HEK293 (cell line): ENCODE measurements around the gene SPINT2.

Experiments
- CTCF ChIA-PET: fragments of 350-600 bp; formaldehyde crosslinking; extraction: SDS; loops from one replicate; lab custom pipeline; 2021; ENCODE audit warnings: antibody characterized with exemption; lab: Yijun Ruan, JAX
- POLR2A ChIA-PET: fragments of 300-600 bp; formaldehyde crosslinking; extraction: SDS; loops from one replicate; lab custom pipeline; 2020; ENCODE audit warnings: antibody characterized with exemption, inconsistent platforms; lab: Yijun Ruan, JAX
- H3K27ac ChIP-seq: fragments of 200-500 bp; sonication (Bioruptor generic); 2 replicates; pipeline ENCODE4 v1.5.1; 2014; ENCODE audit warnings: low read depth, low read length, control low read depth, inconsistent platforms; ENCODE audit errors: extremely low read depth
- H3K36me3 ChIP-seq, 2 experiments: fragments of 200-500 bp in 1 of 2; sonication (Bioruptor generic) in 1 of 2; 1 replicate in 1 of 2; 2 replicates in 1 of 2; pipeline ENCODE4 v1.5.1; 2014 to 2017; ENCODE audit warnings: inconsistent platforms in 2 of 2, low read length in 2 of 2; ENCODE audit not compliant: control insufficient read depth in 2 of 2, insufficient read depth in 1 of 2
- H3K4me1 ChIP-seq: fragments of 200-500 bp; sonication (Bioruptor generic); 2 replicates; pipeline ENCODE4 v1.5.1; 2014; ENCODE audit warnings: mild to moderate bottlenecking, low read length, inconsistent platforms; ENCODE audit not compliant: control insufficient read depth, insufficient read depth
- H3K4me3 ChIP-seq: 2 replicates; pipeline ENCODE4 v1.5.1; 2011; ENCODE audit warnings: low read depth, mild to moderate bottlenecking, control low read depth, low read length, moderate library complexity
- H3K9me3 ChIP-seq: fragments of 200-500 bp; sonication (Bioruptor generic); 2 replicates; pipeline ENCODE4 v1.5.1; 2014; ENCODE audit warnings: low read depth, low read length, inconsistent platforms; ENCODE audit not compliant: control insufficient read depth, insufficient read depth
- KLF17 ChIP-seq: fragments of 450-650 bp; formaldehyde crosslinking; IDR thresholded peaks from 2 replicates; pipeline ENCODE4 v1.5.1; 2016; ENCODE audit warnings: missing biosample characterization, missing genetic modification characterization
- MYNN ChIP-seq: fragments of 450-650 bp; formaldehyde crosslinking; IDR thresholded peaks from 2 replicates; pipeline ENCODE4 v1.5.1; 2016; ENCODE audit warnings: missing biosample characterization, missing genetic modification characterization, borderline replicate concordance
- MZF1 ChIP-seq: fragments of 450-650 bp; formaldehyde crosslinking; IDR thresholded peaks from 2 replicates; pipeline ENCODE4 v1.5.1; 2017; ENCODE audit warnings: missing biosample characterization, missing genetic modification characterization, borderline replicate concordance
- YY2 ChIP-seq: fragments of 450-650 bp; formaldehyde crosslinking; IDR thresholded peaks from 2 replicates; pipeline ENCODE4 v1.5.1; 2016; ENCODE audit warnings: missing biosample characterization, missing genetic modification characterization
- ZBTB17 ChIP-seq: fragments of 450-650 bp; formaldehyde crosslinking; IDR thresholded peaks from 2 replicates; pipeline ENCODE4 v1.5.1; 2016; ENCODE audit warnings: missing biosample characterization, missing genetic modification characterization
- ZBTB48 ChIP-seq: fragments of 450-650 bp; formaldehyde crosslinking; IDR thresholded peaks from 2 replicates; pipeline ENCODE4 v1.5.1; 2016; ENCODE audit warnings: missing biosample characterization, missing genetic modification characterization
- ZBTB7A ChIP-seq: fragments of 450-650 bp; formaldehyde crosslinking; IDR thresholded peaks from 2 replicates; pipeline ENCODE4 v1.5.1; 2016; ENCODE audit warnings: low read depth, missing biosample characterization, missing genetic modification characterization
- ZFP3 ChIP-seq: fragments of 450-650 bp; formaldehyde crosslinking; IDR thresholded peaks from 2 replicates; pipeline ENCODE4 v1.5.1; 2016; ENCODE audit warnings: low read depth, missing biosample characterization, missing genetic modification characterization
- ZFP37 ChIP-seq: fragments of 450-650 bp; formaldehyde crosslinking; IDR thresholded peaks from 2 replicates; pipeline ENCODE4 v1.5.1; 2016; ENCODE audit warnings: missing biosample characterization, missing genetic modification characterization
- ZIC2 ChIP-seq: fragments of 450-650 bp; formaldehyde crosslinking; IDR thresholded peaks from 2 replicates; pipeline ENCODE4 v1.5.1; 2016; ENCODE audit warnings: missing biosample characterization, missing genetic modification characterization
- ZNF10 ChIP-seq: fragments of 450-650 bp; formaldehyde crosslinking; IDR thresholded peaks from 2 replicates; pipeline ENCODE4 v1.5.1; 2017; ENCODE audit warnings: missing biosample characterization, missing genetic modification characterization
- ZNF202 ChIP-seq: fragments of 450-650 bp; formaldehyde crosslinking; IDR thresholded peaks from 2 replicates; pipeline ENCODE4 v1.5.1; 2016; ENCODE audit warnings: missing biosample characterization, missing genetic modification characterization, borderline replicate concordance
- ZNF239 ChIP-seq: fragments of 450-650 bp; formaldehyde crosslinking; IDR thresholded peaks from 2 replicates; pipeline ENCODE4 v1.5.1; 2016; ENCODE audit warnings: missing biosample characterization, missing genetic modification characterization
- ZNF266 ChIP-seq: fragments of 450-650 bp; formaldehyde crosslinking; IDR thresholded peaks from 2 replicates; pipeline ENCODE4 v1.5.1; 2016; ENCODE audit warnings: missing biosample characterization, missing genetic modification characterization, low read depth
- ZNF768 ChIP-seq: fragments of 450-650 bp; formaldehyde crosslinking; IDR thresholded peaks from 2 replicates; pipeline ENCODE4 v1.5.1; 2018; ENCODE audit warnings: missing biosample characterization, mild to moderate bottlenecking, missing genetic modification characterization
- TF ChIP-seq, protein P1 (sequence below): fragments of 450-650 bp; formaldehyde crosslinking; IDR thresholded peaks from 2 replicates; pipeline ENCODE4; 2016; ENCODE audit warnings: missing biosample characterization, missing genetic modification characterization
- TF ChIP-seq, protein P2 (sequence below): fragments of 450-650 bp; formaldehyde crosslinking; IDR thresholded peaks from 2 replicates; pipeline ENCODE4 v1.5.1; 2017; ENCODE audit warnings: missing biosample characterization, missing genetic modification characterization

Gene SPINT2

GRCh38 chr19:38291855-38292254, 27.5 kb downstream of the SPINT2 start (continued):
- TF ChIP-seq, protein P1, sequence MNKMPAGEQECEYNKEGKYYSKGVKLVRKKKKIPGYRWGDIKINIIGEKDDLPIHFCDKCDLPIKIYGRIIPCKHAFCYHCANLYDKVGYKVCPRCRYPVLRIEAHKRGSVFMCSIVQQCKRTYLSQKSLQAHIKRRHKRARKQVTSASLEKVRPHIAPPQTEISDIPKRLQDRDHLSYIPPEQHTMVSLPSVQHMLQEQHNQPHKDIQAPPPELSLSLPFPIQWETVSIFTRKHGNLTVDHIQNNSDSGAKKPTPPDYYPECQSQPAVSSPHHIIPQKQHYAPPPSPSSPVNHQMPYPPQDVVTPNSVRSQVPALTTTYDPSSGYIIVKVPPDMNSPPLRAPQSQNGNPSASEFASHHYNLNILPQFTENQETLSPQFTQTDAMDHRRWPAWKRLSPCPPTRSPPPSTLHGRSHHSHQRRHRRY (tag by site-specific recombination) = no peak
- no peak for TF ChIP-seq ZBTB7A (tag by site-specific recombination)
- TF ChIP-seq, all 188 proteins: peak for 0

DNA sequence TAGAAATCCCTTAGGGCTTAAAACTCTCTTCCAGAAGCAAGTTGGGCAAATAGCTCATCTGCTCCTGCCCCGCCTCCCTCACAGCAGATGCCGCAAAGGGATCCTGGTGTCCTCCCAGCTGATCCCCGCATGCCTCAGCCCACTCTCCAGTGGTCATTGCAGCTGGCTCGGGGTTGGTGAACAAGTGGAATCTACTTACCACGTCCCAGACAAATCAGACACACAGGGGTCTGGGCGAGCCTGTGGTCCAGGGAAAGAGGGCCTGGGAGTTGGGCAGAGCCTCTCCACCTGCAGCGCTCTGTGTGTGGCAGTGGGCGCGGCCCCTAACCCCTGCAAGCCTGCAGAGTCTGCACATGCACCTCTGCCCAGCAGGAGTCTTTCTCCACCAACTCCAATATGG, 28.9 kb downstream of the SPINT2 start:
- H3K36me3 ChIP-seq = peaks cover 31 to 48% of the 10 kb centered on the region in 2 experiments; a peak in 2 of 3 replicates
- POLR2A ChIA-PET = interaction anchor here (1.8 kb wide), 1 partner anchor 27 kb away, joined by 5 read pairs; no protein-coding TSS in a partner anchor
- H3K9me3 ChIP-seq = no peaks in the 10 kb centered on the region
- no peaks in the 10 kb centered on the region for H3K4me1 ChIP-seq
- no peak overlapping the region for H3K4me3 ChIP-seq
- H3K27ac ChIP-seq = no peak overlapping the region
- TF ChIP-seq YY2 (no peak), ZIC2 (tag by site-specific recombination) (peak; percentile 51), ZBTB48 (tag by site-specific recombination) (peak; percentile 36; the same call in 1 of the 2 replicates), ZFP37 (no peak)
- TF ChIP-seq, all 188 proteins: peak for 2
- CTCF ChIA-PET = interaction anchor here (0.7 kb wide), 1 partner anchor 110 kb away, joined by 3 read pairs; the partner anchor contains the start of gene FAM98C

GRCh38 chr19:38294090-38294489, 29.7 kb downstream of the SPINT2 start:
- CTCF ChIA-PET = interaction anchor here (0.7 to 1.6 kb wide), 4 partner anchors 9 to 61 kb away, joined by 3 to 7 read pairs (median 4); partner anchors contain the start of gene CATSPERG
- Histone ChIP-seq H3K9me3 (no peaks in the 10 kb centered on the region), H3K4me3 (no peak overlapping the region), H3K27ac (no peak overlapping the region), H3K36me3 (peaks cover 29 to 40% of the 10 kb centered on the region in 2 experiments; a peak in 2 of 3 replicates), H3K4me1 (no peaks in the 10 kb centered on the region)
- no peak for TF ChIP-seq ZFP3 (tag by site-specific recombination)
- TF ChIP-seq ZBTB17 (tag by site-specific recombination) = peak; percentile 28; the same call in 1 of the 2 replicates
- no peak for TF ChIP-seq ZNF202
- no peak for TF ChIP-seq MZF1 (tag by site-specific recombination)
- no peak for TF ChIP-seq MYNN (tag by site-specific recombination)
- TF ChIP-seq ZNF239 (tag by site-specific recombination) = no peak
- no peak for TF ChIP-seq ZNF768 (tag by site-specific recombination)
- peak; percentile 81 for TF ChIP-seq ZNF10 (tag by site-specific recombination)
- no peak for TF ChIP-seq KLF17 (tag by site-specific recombination)
- POLR2A ChIA-PET = interaction anchor here (0.7 to 1.8 kb wide), 2 partner anchors 28 to 632 kb away, joined by 3 to 5 read pairs; no protein-coding TSS in a partner anchor

GRCh38 chr19:38298821-38299680, 34.7 kb downstream of the SPINT2 start:
- no peaks in the 10 kb centered on the region for H3K4me1 ChIP-seq
- TF ChIP-seq, protein P2, sequence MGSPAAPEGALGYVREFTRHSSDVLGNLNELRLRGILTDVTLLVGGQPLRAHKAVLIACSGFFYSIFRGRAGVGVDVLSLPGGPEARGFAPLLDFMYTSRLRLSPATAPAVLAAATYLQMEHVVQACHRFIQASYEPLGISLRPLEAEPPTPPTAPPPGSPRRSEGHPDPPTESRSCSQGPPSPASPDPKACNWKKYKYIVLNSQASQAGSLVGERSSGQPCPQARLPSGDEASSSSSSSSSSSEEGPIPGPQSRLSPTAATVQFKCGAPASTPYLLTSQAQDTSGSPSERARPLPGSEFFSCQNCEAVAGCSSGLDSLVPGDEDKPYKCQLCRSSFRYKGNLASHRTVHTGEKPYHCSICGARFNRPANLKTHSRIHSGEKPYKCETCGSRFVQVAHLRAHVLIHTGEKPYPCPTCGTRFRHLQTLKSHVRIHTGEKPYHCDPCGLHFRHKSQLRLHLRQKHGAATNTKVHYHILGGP (tag by site-specific recombination) = peak; percentile 7; the same call in 1 of the 2 replicates
- TF ChIP-seq ZBTB17 (tag by site-specific recombination) (peak; percentile 29; the same call in 1 of the 2 replicates), ZNF266 (tag by site-specific recombination) (no peak)
- TF ChIP-seq, all 188 proteins: peak for 2
- peak overlapping the region; percentile 8; the same call in 1 of the 2 replicates for H3K27ac ChIP-seq
- POLR2A ChIA-PET = interaction anchor here (0.6 to 1.4 kb wide), 4 partner anchors 11 to 44 kb away, joined by 3 to 5 read pairs (median 4); partner anchors contain the start of gene PPP1R14A
- no peak overlapping the region for H3K4me3 ChIP-seq
- H3K9me3 ChIP-seq = no peaks in the 10 kb centered on the region
- no peaks in the 10 kb centered on the region; a peak in 1 of 3 replicates for H3K36me3 ChIP-seq
- CTCF ChIA-PET = interaction anchor here (0.6 to 1.1 kb wide), 7 partner anchors 10 to 396 kb away, joined by 3 to 8 read pairs (median 4); no protein-coding TSS in a partner anchor
